Natural killer cell (primary cell): ENCODE measurements around the gene SRP54. TPM values are rescaled to one million over a fixed set of nuclear protein-coding genes. Genes with fewer than 3 reads are reported as not detected.

Source experiments
- ATAC-seq, 3 donors: fragments of 150-1000 bp in 2 of 3; fragments of 200-7000 bp in 1 of 3; cut with Tn5 transposase; 1 replicate in 1 of 3; 2 replicates in 2 of 3; pipeline ENCODE4 v1.10.0; 2021; ENCODE audit warnings: mild to moderate bottlenecking in 2 of 3, moderate library complexity in 2 of 3
- DNase-seq, 2 donors: peaks; one replicate each; pipeline versions ENCODE4 v3.0.0 to v3.0.0-alpha.2; 2013 to 2021; ENCODE audit warnings: mixed read lengths in 1 of 2
- H3K27ac ChIP-seq: one replicate; pipeline ENCODE4 v1.5.1; 2013; ENCODE audit warnings: mild to moderate bottlenecking, low read length
- H3K27me3 ChIP-seq: one replicate; pipeline ENCODE4 v1.6.1; 2013; ENCODE audit warnings: low read length; ENCODE audit not compliant: control insufficient read depth, insufficient read depth
- H3K36me3 ChIP-seq: one replicate; pipeline ENCODE4 v1.6.1; 2013; ENCODE audit warnings: low read length; ENCODE audit not compliant: control insufficient read depth, insufficient read depth
- H3K4me1 ChIP-seq: one replicate; pipeline ENCODE4 v1.6.1; 2013; ENCODE audit warnings: low read length; ENCODE audit not compliant: control insufficient read depth, insufficient read depth
- H3K4me3 ChIP-seq: one replicate; pipeline ENCODE4 v1.5.1; 2013; ENCODE audit warnings: low read length
- H3K9me3 ChIP-seq: one replicate; pipeline ENCODE4 v1.6.1; 2013; ENCODE audit warnings: low read length; ENCODE audit not compliant: control insufficient read depth, insufficient read depth
- H3K27ac Mint-ChIP-seq, 2 donors: one replicate each; pipeline ENCODE4 v1.8.0; 2022; ENCODE audit warnings: mild to moderate bottlenecking in 2 of 2, mixed read lengths in 2 of 2, moderate library complexity in 1 of 2
- H3K27me3 Mint-ChIP-seq, 2 donors: one replicate each; pipeline ENCODE4 v1.8.0; 2022; ENCODE audit warnings: low read depth in 2 of 2, mixed read lengths in 2 of 2
- H3K36me3 Mint-ChIP-seq: one replicate; pipeline ENCODE4 v1.8.0; 2022; ENCODE audit warnings: mixed read lengths
- H3K4me1 Mint-ChIP-seq, 2 donors: one replicate each; pipeline ENCODE4 v1.8.0; 2022; ENCODE audit warnings: mixed read lengths in 2 of 2
- H3K4me3 Mint-ChIP-seq: one replicate; pipeline ENCODE4 v1.8.0; 2022; ENCODE audit warnings: mild to moderate bottlenecking, moderate library complexity, mixed read lengths
- H3K9me3 Mint-ChIP-seq, 2 donors: one replicate each; pipeline ENCODE4 v1.8.0; 2022; ENCODE audit warnings: mixed read lengths in 2 of 2
- CTCF ChIP-seq: fragments of 200-600 bp; IDR thresholded peaks from one replicate; pipeline ENCODE4 v1.8.0; 2022; ENCODE audit warnings: antibody characterized with exemption
- WGBS: methylation state at CpG from one replicate; pipeline ENCODE4 v1.1.7; 2013; ENCODE audit warnings: missing lambda C conversion rate; ENCODE audit not compliant: insufficient coverage; 5-methylcytosine and 5-hydroxymethylcytosine counted together
- intact Hi-C: fragments of 100-400 bp; cut with micrococcal nuclease; formaldehyde crosslinking; loops from one replicate; pipeline ENCODE4 v1.14.2; 2022
- total RNA-seq, 4 donors: library from RNA; stranded (reverse); fragments of 120-200 nt in 1 of 4; gene quantifications; one replicate each; pipeline versions ENCODE4 v1.2.3 to v1.2.4, GENCODE V29; 2013 to 2022

Gene SRP54
- total RNA-seq, 3 donors from 2014 or later (not counting 1 experiment from before 2014, with no cell fraction given) = 41.2 to 63.2 (median 48.8) TPM

GRCh38 chr14:35001621-35002020 is 18.8 kb downstream of the SRP54 start:
- Histone ChIP-seq H3K4me3 (no peak overlapping the region), H3K4me1 (no peaks in the 10 kb centered on the region), H3K27me3 (no peaks in the 10 kb centered on the region), H3K27ac (no peak overlapping the region), H3K36me3 (peaks cover 48% of the 10 kb centered on the region), H3K9me3 (no peaks in the 10 kb centered on the region)
- Mint-ChIP-seq H3K9me3 (no peaks in the 10 kb centered on the region), H3K36me3 (no peaks in the 10 kb centered on the region), H3K4me1 (peaks cover 4% of the 10 kb centered on the region in 2 donors), H3K27ac (no peak overlapping the region), H3K4me3 (no peak overlapping the region), H3K27me3 (no peaks in the 10 kb centered on the region)
- DNase-seq (no peak), ATAC-seq (no peak)
- WGBS = 100% methylated on average over 1 of the region's 2 CpGs
- intact Hi-C loops = no loop called here
- no peak for TF ChIP-seq CTCF

- intact Hi-C loops = no loop called here
- Mint-ChIP-seq H3K9me3 (no peaks in the 10 kb centered on the region), H3K4me1 (no peaks in the 10 kb centered on the region), H3K27ac (no peak overlapping the region), H3K27me3 (no peaks in the 10 kb centered on the region), H3K36me3 (no peaks in the 10 kb centered on the region), H3K4me3 (no peak overlapping the region)
- no peaks in the 10 kb centered on the region for H3K9me3 ChIP-seq
- DNase-seq = no peak
- 100% methylated on average over 1 of the region's 1 CpG for WGBS
- H3K27me3 ChIP-seq = no peaks in the 10 kb centered on the region
- ATAC-seq = no peak
- H3K36me3 ChIP-seq = peaks cover 43% of the 10 kb centered on the region
- no peaks in the 10 kb centered on the region for H3K4me1 ChIP-seq
- TF ChIP-seq CTCF = no peak
- no peak overlapping the region for H3K4me3 ChIP-seq
- no peak overlapping the region for H3K27ac ChIP-seq
These were observed 22.0 kb downstream of the SRP54 start for GRCh38 chr14:35004839-35005238.

- TF ChIP-seq CTCF = no peak
- H3K27ac Mint-ChIP-seq = peak overlapping the region in 1 of 2 donors; percentile 1
These were observed 33.8 kb downstream of the SRP54 start for GRCh38 chr14:35016568-35016967.

GRCh38 chr14:35020713-35021112 is 37.9 kb downstream of the SRP54 start:
- H3K9me3 Mint-ChIP-seq = no peaks in the 10 kb centered on the region
- intact Hi-C loops = no loop called here

More at GRCh38 chr14:35016568-35016967, 33.8 kb downstream of the SRP54 start:
- H3K9me3 Mint-ChIP-seq = no peaks in the 10 kb centered on the region
- H3K27ac ChIP-seq = no peak overlapping the region
- no peaks in the 10 kb centered on the region for H3K27me3 Mint-ChIP-seq
- DNase-seq = no peak
- intact Hi-C loops = no loop called here
- H3K4me3 ChIP-seq = no peak overlapping the region
- H3K27me3 ChIP-seq = no peaks in the 10 kb centered on the region
- no peaks in the 10 kb centered on the region for H3K4me1 Mint-ChIP-seq
- no peaks in the 10 kb centered on the region for H3K4me1 ChIP-seq
- no peaks in the 10 kb centered on the region for H3K9me3 ChIP-seq
- ATAC-seq = no peak
- no peak overlapping the region for H3K4me3 Mint-ChIP-seq
- 100% methylated on average over 1 of the region's 1 CpG for WGBS
- H3K36me3 Mint-ChIP-seq = peaks cover 37% of the 10 kb centered on the region
- peaks cover 79% of the 10 kb centered on the region for H3K36me3 ChIP-seq

More at GRCh38 chr14:35020713-35021112, 37.9 kb downstream of the SRP54 start:
- H3K4me3 Mint-ChIP-seq = no peak overlapping the region
- no peaks in the 10 kb centered on the region for H3K27me3 ChIP-seq
- H3K27ac ChIP-seq = no peak overlapping the region
- no peak for ATAC-seq
- H3K36me3 ChIP-seq = peaks cover 78% of the 10 kb centered on the region
- H3K27ac Mint-ChIP-seq = peak overlapping the region in 1 of 2 donors; percentile 60
- DNase-seq = no peak
- H3K36me3 Mint-ChIP-seq = peaks cover 33% of the 10 kb centered on the region
- H3K4me1 Mint-ChIP-seq = no peaks in the 10 kb centered on the region
- no peaks in the 10 kb centered on the region for H3K27me3 Mint-ChIP-seq
- no peaks in the 10 kb centered on the region for H3K9me3 ChIP-seq
- TF ChIP-seq CTCF = no peak
- WGBS = 100% methylated on average over 1 of the region's 4 CpGs
- no peaks in the 10 kb centered on the region for H3K4me1 ChIP-seq
- no peak overlapping the region for H3K4me3 ChIP-seq
